Breast epithelium (tissue), 3 donors: ENCODE results near the gene NEK6.

Source experiments
- POLR2A ChIP-seq: fragments of 450-650 bp; IDR thresholded peaks from one replicate; pipeline ENCODE4 v1.6.1; 2016; ENCODE audit warnings: antibody characterized with exemption, mild to moderate bottlenecking, moderate library complexity
- POLR2AphosphoS5 ChIP-seq, 3 donors: sonication (generic); formaldehyde crosslinking; IDR thresholded peaks; one replicate each; pipeline ENCODE4 v1.6.1; 2017; ENCODE audit warnings: antibody characterized with exemption in 3 of 3
- TF ChIP-seq, protein P1 (sequence below), 3 donors: fragments of 450-650 bp; IDR thresholded peaks; one replicate each; pipeline ENCODE4 v1.5.1; 2016 to 2017; ENCODE audit warnings: antibody characterized with exemption in 3 of 3, mild to moderate bottlenecking in 3 of 3, moderate library complexity in 3 of 3

GRCh38 chr9:124329206-124329792, 71.5 kb downstream of the NEK6 start:
- no peak for TF ChIP-seq POLR2AphosphoS5 (IDR thresholded peaks at IDR 0.05)
- TF ChIP-seq, protein P1, sequence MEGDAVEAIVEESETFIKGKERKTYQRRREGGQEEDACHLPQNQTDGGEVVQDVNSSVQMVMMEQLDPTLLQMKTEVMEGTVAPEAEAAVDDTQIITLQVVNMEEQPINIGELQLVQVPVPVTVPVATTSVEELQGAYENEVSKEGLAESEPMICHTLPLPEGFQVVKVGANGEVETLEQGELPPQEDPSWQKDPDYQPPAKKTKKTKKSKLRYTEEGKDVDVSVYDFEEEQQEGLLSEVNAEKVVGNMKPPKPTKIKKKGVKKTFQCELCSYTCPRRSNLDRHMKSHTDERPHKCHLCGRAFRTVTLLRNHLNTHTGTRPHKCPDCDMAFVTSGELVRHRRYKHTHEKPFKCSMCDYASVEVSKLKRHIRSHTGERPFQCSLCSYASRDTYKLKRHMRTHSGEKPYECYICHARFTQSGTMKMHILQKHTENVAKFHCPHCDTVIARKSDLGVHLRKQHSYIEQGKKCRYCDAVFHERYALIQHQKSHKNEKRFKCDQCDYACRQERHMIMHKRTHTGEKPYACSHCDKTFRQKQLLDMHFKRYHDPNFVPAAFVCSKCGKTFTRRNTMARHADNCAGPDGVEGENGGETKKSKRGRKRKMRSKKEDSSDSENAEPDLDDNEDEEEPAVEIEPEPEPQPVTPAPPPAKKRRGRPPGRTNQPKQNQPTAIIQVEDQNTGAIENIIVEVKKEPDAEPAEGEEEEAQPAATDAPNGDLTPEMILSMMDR (IDR thresholded peaks at IDR 0.05), result no peak
- no peak for TF ChIP-seq POLR2A
